K562 treated with DMSO at 1 percent for 12 hours (cell line): ENCODE data around the gene TRIM49. TPM values are rescaled to one million over a fixed set of nuclear protein-coding genes. Genes with fewer than 3 reads are reported as not detected.

Source experiments
- total RNA-seq: library from RNA; unstranded; fragments of 300-600 nt; gene quantifications from 2 replicates; pipeline ENCODE4 v1.2.3, GENCODE V29; 2022; ENCODE audit not compliant: insufficient read depth

The TRIM49 gene, protein sequence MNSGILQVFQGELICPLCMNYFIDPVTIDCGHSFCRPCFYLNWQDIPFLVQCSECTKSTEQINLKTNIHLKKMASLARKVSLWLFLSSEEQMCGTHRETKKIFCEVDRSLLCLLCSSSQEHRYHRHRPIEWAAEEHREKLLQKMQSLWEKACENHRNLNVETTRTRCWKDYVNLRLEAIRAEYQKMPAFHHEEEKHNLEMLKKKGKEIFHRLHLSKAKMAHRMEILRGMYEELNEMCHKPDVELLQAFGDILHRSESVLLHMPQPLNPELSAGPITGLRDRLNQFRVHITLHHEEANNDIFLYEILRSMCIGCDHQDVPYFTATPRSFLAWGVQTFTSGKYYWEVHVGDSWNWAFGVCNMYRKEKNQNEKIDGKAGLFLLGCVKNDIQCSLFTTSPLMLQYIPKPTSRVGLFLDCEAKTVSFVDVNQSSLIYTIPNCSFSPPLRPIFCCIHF
- not detected in 2 replicates for total RNA-seq

DNA sequence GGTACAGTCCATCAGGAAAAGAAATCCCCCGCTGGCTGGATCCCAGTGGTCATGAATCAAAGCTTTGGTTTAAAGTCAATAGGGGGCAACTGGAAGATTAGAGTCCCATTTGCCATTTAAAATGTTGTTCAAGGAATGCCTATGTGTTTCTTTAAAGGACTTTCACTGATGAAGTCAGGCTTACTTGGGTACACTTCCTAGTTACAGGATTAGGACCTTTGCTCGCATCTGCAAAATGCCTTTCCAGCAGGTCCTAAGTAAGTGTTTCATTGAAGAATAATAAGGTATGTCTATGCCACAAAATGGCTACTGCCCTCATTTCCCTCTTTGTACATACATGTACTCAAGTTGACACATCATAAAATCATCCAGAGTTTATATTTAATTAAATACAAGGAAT is at the start of gene TRIM49:
TSS of gene TRIM49 (minus strand) at position 101 of the 400 bp plus-strand sequence. CDS start 4,106 bp downstream, outside the sequence.

Other genes starting within 250 kb of the TRIM49 start
- not detected in 2 replicates for gene TRIM77, start 98.3 kb downstream of the TRIM49 start, total RNA-seq
- gene TRIM64B, start 69.9 kb upstream of the TRIM49 start, total RNA-seq, result not detected in 2 replicates
- not detected in 2 replicates for gene TRIM49D1, start 113.7 kb upstream of the TRIM49 start, total RNA-seq
- gene TRIM49D2, start 115.5 kb upstream of the TRIM49 start, total RNA-seq, result not detected in 2 replicates
- not detected in 2 replicates for gene TRIM64, start 157.5 kb upstream of the TRIM49 start, total RNA-seq
- not detected in 2 replicates for gene TRIM49C, start 222.5 kb upstream of the TRIM49 start, total RNA-seq